A673 (cell line): Measurements from ENCODE around the gene RGS8. TPM values are rescaled to one million over a fixed set of nuclear protein-coding genes. Genes with fewer than 3 reads are reported as not detected.

Source experiments
- BruUV-seq: library from RNA; stranded (reverse); fragments of 400-500 nt; replicated peaks from 2 replicates; lab custom pipeline; 2021; lab: Mats Ljungman, UMichigan
- CTCF ChIA-PET: fragments of 300-600 bp; sonication (Branson Sonifier 250); formaldehyde crosslinking; loops from one replicate; lab custom pipeline; 2022; ENCODE audit warnings: antibody characterized with exemption; lab: Charles Lee
- POLR2A ChIA-PET: fragments of 300-600 bp; sonication (Branson Sonifier 250); formaldehyde crosslinking; loops from one replicate; lab custom pipeline; 2022; ENCODE audit warnings: antibody characterized with exemption; ENCODE audit not compliant: low non-redundant PET; lab: Charles Lee
- DNase-seq: peaks from one replicate; pipeline ENCODE4 v3.0.0-alpha.2; 2015; ENCODE audit warnings: low spot score
- H3K27ac ChIP-seq: fragments of 200-600 bp; sonication (generic); 2 replicates; pipeline ENCODE4 v1.5.1; 2016; ENCODE audit warnings: mixed run types, low read depth, mild to moderate bottlenecking, mixed read lengths, antibody characterized with exemption, low read length; ENCODE audit not compliant: poor library complexity, severe bottlenecking
- H3K27me3 ChIP-seq: fragments of 200-600 bp; sonication (generic); replicated peaks from 2 replicates; pipeline ENCODE4 v1.6.1; 2017; ENCODE audit warnings: mixed run types, low read depth, mild to moderate bottlenecking, mixed read lengths, antibody characterized with exemption, low read length; ENCODE audit not compliant: insufficient read depth, poor library complexity
- H3K36me3 ChIP-seq: fragments of 200-600 bp; sonication (generic); 2 replicates; pipeline ENCODE4 v1.6.1; 2016; ENCODE audit warnings: mixed run types, mild to moderate bottlenecking, mixed read lengths, antibody characterized with exemption, low read length; ENCODE audit not compliant: insufficient read depth, poor library complexity, severe bottlenecking
- H3K4me1 ChIP-seq: fragments of 200-600 bp; sonication (generic); 2 replicates; pipeline ENCODE4 v1.6.1; 2017; ENCODE audit warnings: mixed run types, mild to moderate bottlenecking, mixed read lengths, antibody characterized with exemption, low read length; ENCODE audit not compliant: insufficient read depth, poor library complexity, severe bottlenecking
- H3K4me3 ChIP-seq: fragments of 200-600 bp; sonication (generic); 2 replicates; pipeline ENCODE4 v1.5.1; 2016; ENCODE audit warnings: low read depth, mixed run types, mild to moderate bottlenecking, mixed read lengths, low read length; ENCODE audit not compliant: poor library complexity, severe bottlenecking
- H3K9me3 ChIP-seq: fragments of 200-600 bp; sonication (generic); 2 replicates; pipeline ENCODE4 v1.6.1; 2016; ENCODE audit warnings: mixed run types, low read depth, mild to moderate bottlenecking, mixed read lengths, antibody characterized with exemption, low read length; ENCODE audit not compliant: poor library complexity, severe bottlenecking
- CTCF ChIP-seq: fragments of 300-800, 200-600 bp; sonication (generic); conservative IDR thresholded peaks from 2 replicates; pipeline ENCODE4 v1.5.1; 2017; ENCODE audit warnings: low read depth, mild to moderate bottlenecking, antibody characterized with exemption, low read length, moderate library complexity, mixed read lengths
- EZH2 ChIP-seq: fragments of 200-600 bp; sonication (generic); IDR thresholded peaks from 2 replicates; pipeline ENCODE4 v1.6.1; 2017; ENCODE audit warnings: borderline replicate concordance, low read depth, mild to moderate bottlenecking, mixed read lengths, antibody characterized with exemption, low read length; ENCODE audit not compliant: poor library complexity, severe bottlenecking
- intact Hi-C: fragments of 100-400 bp; cut with micrococcal nuclease; formaldehyde crosslinking; loops from one replicate; pipeline ENCODE4 v1.10.0; 2022; ENCODE audit not compliant: unreplicated experiment
- total RNA-seq: library from RNA; stranded (reverse); gene quantifications from 2 replicates; pipeline ENCODE4 v1.2.3, GENCODE V29; 2021

Gene RGS8
- total RNA-seq, 1 experiment from 2014 or later = not detected

GRCh38 chr1:182721525-182721924 is 37.1 kb upstream of the RGS8 start:
- TF ChIP-seq CTCF (no peak), EZH2 (no peak)
- H3K27me3 ChIP-seq = no peaks in the 10 kb centered on the region
- peaks cover 5% of the 10 kb centered on the region for H3K4me1 ChIP-seq
- no peak overlapping the region for H3K4me3 ChIP-seq
- H3K27ac ChIP-seq = no peak overlapping the region
- H3K9me3 ChIP-seq = no peaks in the 10 kb centered on the region
- intact Hi-C loops = no loop called here
- BruUV-seq = no TSS peak
- no peaks in the 10 kb centered on the region for H3K36me3 ChIP-seq
- POLR2A ChIA-PET = no interaction called here
- DNase-seq = no peak
- CTCF ChIA-PET = interaction anchor here (0.5 kb wide), 1 partner anchor 105 kb away, joined by 4 read pairs; no protein-coding TSS in a partner anchor

- Histone ChIP-seq H3K4me1 (peaks cover 5% of the 10 kb centered on the region), H3K9me3 (no peaks in the 10 kb centered on the region), H3K27me3 (no peaks in the 10 kb centered on the region), H3K36me3 (no peaks in the 10 kb centered on the region), H3K27ac (no peak overlapping the region), H3K4me3 (no peak overlapping the region)
- intact Hi-C loops = no loop called here
- DNase-seq = peak; percentile 8
- BruUV-seq = no TSS peak
- TF ChIP-seq CTCF = no peak
- no peak for TF ChIP-seq EZH2
- ChIA-PET CTCF (no interaction called here), POLR2A (no interaction called here)
Observed at GRCh38 chr1:182720463-182720862, 36.1 kb upstream of the RGS8 start.

GRCh38 chr1:182719553-182719952 is 35.2 kb upstream of the RGS8 start:
- no peaks in the 10 kb centered on the region for H3K27me3 ChIP-seq

More at GRCh38 chr1:182719553-182719952, 35.2 kb upstream of the RGS8 start:
- Histone ChIP-seq H3K4me3 (no peak overlapping the region), H3K4me1 (peaks cover 5% of the 10 kb centered on the region), H3K9me3 (no peaks in the 10 kb centered on the region), H3K36me3 (no peaks in the 10 kb centered on the region), H3K27ac (no peak overlapping the region)
- intact Hi-C loops = no loop called here
- DNase-seq = no peak
- TF ChIP-seq CTCF (no peak), EZH2 (no peak)
- POLR2A ChIA-PET = no interaction called here
- CTCF ChIA-PET = no interaction called here
- BruUV-seq = no TSS peak
